GM23338 (cell line): Measurements from ENCODE around the gene AOPEP. TPM values are rescaled to one million over a fixed set of nuclear protein-coding genes. Genes with fewer than 3 reads are reported as not detected.

ENCODE experiments used
- ATAC-seq: fragments of 200-7000 bp; cut with Tn5 transposase; 3 replicates; pipeline ENCODE4 v1.9.1; 2020
- DNase-seq: peaks from one replicate; pipeline ENCODE4 v3.0.0-alpha.2; 2015; ENCODE audit warnings: low spot score
- H2AFZ ChIP-seq: fragments of 200-600 bp; sonication (generic); 2 replicates; pipeline ENCODE4 v1.8.0; 2016; ENCODE audit warnings: antibody characterized with exemption, mild to moderate bottlenecking, moderate library complexity
- H3F3A ChIP-seq: fragments of 200-600 bp; sonication (generic); replicated peaks from 2 replicates; pipeline ENCODE4 v1.8.0; 2017; ENCODE audit warnings: antibody characterized with exemption, mixed run types, low read depth
- H3K27ac ChIP-seq: fragments of 200-600 bp; sonication (generic); 2 replicates; pipeline ENCODE4 v1.6.1; 2016; ENCODE audit warnings: low read depth
- H3K27me3 ChIP-seq: fragments of 200-600 bp; sonication (generic); 2 replicates; pipeline ENCODE4 v1.8.0; 2016; ENCODE audit warnings: mild to moderate bottlenecking, mixed run types, moderate library complexity; ENCODE audit not compliant: insufficient read depth
- H3K36me3 ChIP-seq: fragments of 200-600 bp; sonication (generic); 2 replicates; pipeline ENCODE4 v1.8.0; 2016; ENCODE audit warnings: mild to moderate bottlenecking; ENCODE audit not compliant: insufficient read depth
- H3K4me1 ChIP-seq: fragments of 200-600 bp; sonication (generic); 2 replicates; pipeline ENCODE4 v1.8.0; 2016; ENCODE audit warnings: mild to moderate bottlenecking, moderate library complexity; ENCODE audit not compliant: insufficient read depth
- H3K4me2 ChIP-seq: fragments of 200-600 bp; sonication (generic); 2 replicates; pipeline ENCODE4 v1.7.1; 2017; ENCODE audit warnings: mixed run types
- H3K4me3 ChIP-seq: fragments of 200-600 bp; sonication (generic); 2 replicates; pipeline ENCODE4 v1.6.1; 2016; ENCODE audit warnings: mixed run types
- H3K79me2 ChIP-seq: fragments of 200-600 bp; sonication (generic); replicated peaks from 2 replicates; pipeline ENCODE4 v1.8.0; 2017; ENCODE audit warnings: mild to moderate bottlenecking; ENCODE audit not compliant: insufficient read depth
- H3K9me2 ChIP-seq: fragments of 200-600 bp; sonication (generic); 2 replicates; pipeline ENCODE4 v1.8.0; 2017; ENCODE audit not compliant: insufficient read depth
- H4K20me1 ChIP-seq: fragments of 200-600 bp; sonication (generic); replicated peaks from 2 replicates; pipeline ENCODE4 v1.8.0; 2017; ENCODE audit warnings: mild to moderate bottlenecking; ENCODE audit not compliant: insufficient read depth
- H3K27ac Mint-ChIP-seq: 2 replicates; pipeline ENCODE4 v1.8.0; 2020; ENCODE audit warnings: inconsistent platforms, mild to moderate bottlenecking, moderate library complexity, mixed read lengths
- H3K27me3 Mint-ChIP-seq: 3 replicates; pipeline ENCODE4 v1.8.0; 2022; ENCODE audit warnings: low read depth, mild to moderate bottlenecking, moderate library complexity, mixed read lengths, inconsistent platforms; ENCODE audit not compliant: insufficient read depth, poor library complexity
- H3K36me3 Mint-ChIP-seq: 3 replicates; pipeline ENCODE4 v1.8.0; 2021; ENCODE audit warnings: low read depth, mild to moderate bottlenecking, inconsistent platforms, moderate library complexity, mixed read lengths
- H3K4me1 Mint-ChIP-seq: 3 replicates; pipeline ENCODE4 v1.8.0; 2020; ENCODE audit warnings: mild to moderate bottlenecking, inconsistent platforms, mixed read lengths
- H3K4me3 Mint-ChIP-seq: 3 replicates; pipeline ENCODE4 v1.8.0; 2021; ENCODE audit warnings: moderate library complexity, mild to moderate bottlenecking, inconsistent platforms, mixed read lengths
- H3K9me3 Mint-ChIP-seq: 3 replicates; pipeline ENCODE4 v1.8.0; 2020; ENCODE audit warnings: moderate library complexity, mild to moderate bottlenecking, inconsistent platforms, mixed read lengths
- ETS1 ChIP-seq: IDR thresholded peaks from 2 replicates; pipeline ENCODE4 v1.6.1; 2016; ENCODE audit warnings: antibody characterized with exemption
- EZH2phosphoT487 ChIP-seq: fragments of 200-600 bp; sonication (generic); IDR thresholded peaks from one replicate; pipeline ENCODE4 v1.8.1; 2018; ENCODE audit warnings: antibody characterized with exemption; ENCODE audit not compliant: unreplicated experiment
- JUNB ChIP-seq: IDR thresholded peaks from one replicate; pipeline ENCODE4 v1.6.1; 2016; ENCODE audit warnings: antibody characterized with exemption; ENCODE audit not compliant: unreplicated experiment
- NANOG ChIP-seq: IDR thresholded peaks from 2 replicates; pipeline ENCODE4 v1.6.1; 2016; ENCODE audit warnings: antibody characterized with exemption, borderline replicate concordance
- ZNF114 ChIP-seq: fragments of 250-450 bp; sonication (Bioruptor Pico); IDR thresholded peaks from 2 replicates; pipeline ENCODE4 v1.5.0; 2020; ENCODE audit warnings: mild to moderate bottlenecking, moderate library complexity
- ZNF462 ChIP-seq: fragments of 250-450 bp; sonication (Bioruptor Pico); IDR thresholded peaks from 2 replicates; pipeline ENCODE4 v1.5.0; 2020; ENCODE audit warnings: mild to moderate bottlenecking, moderate library complexity
- polyA plus RNA-seq: library from polyadenylated mRNA; unstranded; fragments of >200 nt; fragmentation: Nextera tagmentation; extraction: Ambion mirVana; gene quantifications from 2 replicates; pipeline ENCODE4 v1.2.1, GENCODE V29; 2016
- total RNA-seq: library from RNA; depleted of rRNA; stranded (reverse); fragments of >200 nt; shearing (Covaris generic); gene quantifications from 2 replicates; pipeline ENCODE4 v1.2.3, GENCODE V29; 2014
- TF ChIP-seq, protein P1 (sequence below): IDR thresholded peaks from one replicate; pipeline ENCODE4 v1.6.1; 2018; ENCODE audit warnings: antibody characterized with exemption; ENCODE audit not compliant: unreplicated experiment

AOPEP gene
- total and polyA plus RNA-seq, 2 experiments from 2014 or later: 7.0 to 16.5 TPM

- no peak for TF ChIP-seq ZNF462 (CRISPR knock-in tag)
- no peak for TF ChIP-seq JUNB
Observed at GRCh38 chr9:94772144-94772543, 45.6 kb downstream of the AOPEP start (continued).

GRCh38 chr9:94772639-94773303 is 46.3 kb downstream of the AOPEP start:
- no peak overlapping the region for H3K27ac ChIP-seq
- no peaks in the 10 kb centered on the region for H3K9me2 ChIP-seq
- Mint-ChIP-seq H3K27me3 (peaks cover 2% of the 10 kb centered on the region), H3K9me3 (no peaks in the 10 kb centered on the region), H3K4me3 (no peak overlapping the region), H3K36me3 (no peaks in the 10 kb centered on the region), H3K4me1 (peaks cover 5% of the 10 kb centered on the region), H3K27ac (no peak overlapping the region)
- no peaks in the 10 kb centered on the region for H3F3A ChIP-seq
- H3K4me1 ChIP-seq: no peaks in the 10 kb centered on the region
- ATAC-seq (no peak), DNase-seq (no peak)
- H2AFZ ChIP-seq: no peak overlapping the region
- no peaks in the 10 kb centered on the region for H3K79me2 ChIP-seq
- H3K27me3 ChIP-seq: no peaks in the 10 kb centered on the region
- H3K4me2 ChIP-seq: no peak overlapping the region
- no peaks in the 10 kb centered on the region; the same call in none of the 2 replicates for H4K20me1 ChIP-seq
- no peak overlapping the region for H3K4me3 ChIP-seq
- no peaks in the 10 kb centered on the region for H3K36me3 ChIP-seq
- TF ChIP-seq ZNF114: no peak
- TF ChIP-seq ETS1: no peak
- TF ChIP-seq, protein P1, sequence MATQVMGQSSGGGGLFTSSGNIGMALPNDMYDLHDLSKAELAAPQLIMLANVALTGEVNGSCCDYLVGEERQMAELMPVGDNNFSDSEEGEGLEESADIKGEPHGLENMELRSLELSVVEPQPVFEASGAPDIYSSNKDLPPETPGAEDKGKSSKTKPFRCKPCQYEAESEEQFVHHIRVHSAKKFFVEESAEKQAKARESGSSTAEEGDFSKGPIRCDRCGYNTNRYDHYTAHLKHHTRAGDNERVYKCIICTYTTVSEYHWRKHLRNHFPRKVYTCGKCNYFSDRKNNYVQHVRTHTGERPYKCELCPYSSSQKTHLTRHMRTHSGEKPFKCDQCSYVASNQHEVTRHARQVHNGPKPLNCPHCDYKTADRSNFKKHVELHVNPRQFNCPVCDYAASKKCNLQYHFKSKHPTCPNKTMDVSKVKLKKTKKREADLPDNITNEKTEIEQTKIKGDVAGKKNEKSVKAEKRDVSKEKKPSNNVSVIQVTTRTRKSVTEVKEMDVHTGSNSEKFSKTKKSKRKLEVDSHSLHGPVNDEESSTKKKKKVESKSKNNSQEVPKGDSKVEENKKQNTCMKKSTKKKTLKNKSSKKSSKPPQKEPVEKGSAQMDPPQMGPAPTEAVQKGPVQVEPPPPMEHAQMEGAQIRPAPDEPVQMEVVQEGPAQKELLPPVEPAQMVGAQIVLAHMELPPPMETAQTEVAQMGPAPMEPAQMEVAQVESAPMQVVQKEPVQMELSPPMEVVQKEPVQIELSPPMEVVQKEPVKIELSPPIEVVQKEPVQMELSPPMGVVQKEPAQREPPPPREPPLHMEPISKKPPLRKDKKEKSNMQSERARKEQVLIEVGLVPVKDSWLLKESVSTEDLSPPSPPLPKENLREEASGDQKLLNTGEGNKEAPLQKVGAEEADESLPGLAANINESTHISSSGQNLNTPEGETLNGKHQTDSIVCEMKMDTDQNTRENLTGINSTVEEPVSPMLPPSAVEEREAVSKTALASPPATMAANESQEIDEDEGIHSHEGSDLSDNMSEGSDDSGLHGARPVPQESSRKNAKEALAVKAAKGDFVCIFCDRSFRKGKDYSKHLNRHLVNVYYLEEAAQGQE: no peak
- no peak for TF ChIP-seq NANOG
- no peak for TF ChIP-seq EZH2phosphoT487
